Measurements from ENCODE around the gene MTX1. TPM values are rescaled to one million over a fixed set of nuclear protein-coding genes. Genes with fewer than 3 reads are reported as not detected.

Gene MTX1
- total RNA-seq, 2 experiments from 2014 or later: 43.9 to 70.2 TPM

- DNase-seq (ENCODE audit: low spot score): no peak
- Histone ChIP-seq H3K9me3 (ENCODE audit: low read length) (no peaks in the 10 kb centered on the region), H3K36me3 (ENCODE audit: insufficient read depth, low read length) (no peaks in the 10 kb centered on the region), H2AFZ (ENCODE audit: low read length) (no peak overlapping the region), H3K9me2 (ENCODE audit: insufficient read depth, low read length) (no peaks in the 10 kb centered on the region), H3K4me3 (ENCODE audit: low read depth, low read length, poor library complexity, severe bottlenecking) (no peak overlapping the region), H3K4me2 (ENCODE audit: low read length) (no peak overlapping the region), H3K4me1 (ENCODE audit: insufficient read depth, low read length, poor library complexity, severe bottlenecking) (peaks cover 20% of the 10 kb centered on the region), H4K20me1 (ENCODE audit: insufficient read depth, low read length) (no peaks in the 10 kb centered on the region), H3K27ac (ENCODE audit: low read depth, low read length, poor library complexity, severe bottlenecking) (no peak overlapping the region), H3K79me2 (ENCODE audit: insufficient read depth, low read depth, low read length) (no peaks in the 10 kb centered on the region)
- BruUV-seq (replicated peaks): no TSS peak
- POLR2A ChIA-PET: no interaction called here
- intact Hi-C loops (cut with micrococcal nuclease; ENCODE audit: unreplicated experiment): no loop called here
- TF ChIP-seq EZH2phosphoT487 (IDR thresholded peaks at IDR 0.05; ENCODE audit: borderline replicate concordance, low read depth, low read length) (no peak), CTCF (conservative IDR thresholded peaks at IDR 0.05; ENCODE audit: low read length) (no peak)
- CTCF ChIA-PET (ENCODE audit: unreplicated experiment): interaction anchor here (0.6 kb wide), 1 partner anchor 396 kb away, joined by 3 read pairs; no protein-coding TSS in a partner anchor
Observed at GRCh38 chr1:155182052-155182550, 26.4 kb upstream of the MTX1 start.

GRCh38 chr1:155183775-155184221 is 24.7 kb upstream of the MTX1 start:
- H3K4me2 ChIP-seq (ENCODE audit: low read length): no peak overlapping the region
- H3K9me3 ChIP-seq (ENCODE audit: low read length): no peaks in the 10 kb centered on the region
- ChIA-PET CTCF (ENCODE audit: unreplicated experiment) (no interaction called here), POLR2A (no interaction called here)
- H3K4me3 ChIP-seq (ENCODE audit: low read depth, low read length, poor library complexity, severe bottlenecking): no peak overlapping the region
- H2AFZ ChIP-seq (ENCODE audit: low read length): no peak overlapping the region
- intact Hi-C loops (cut with micrococcal nuclease; ENCODE audit: unreplicated experiment): no loop called here
- no peaks in the 10 kb centered on the region for H4K20me1 ChIP-seq (ENCODE audit: insufficient read depth, low read length)
- BruUV-seq (replicated peaks): no TSS peak
- no peak for DNase-seq (ENCODE audit: low spot score)
- no peaks in the 10 kb centered on the region for H3K36me3 ChIP-seq (ENCODE audit: insufficient read depth, low read length)
- no peaks in the 10 kb centered on the region for H3K79me2 ChIP-seq (ENCODE audit: insufficient read depth, low read depth, low read length)
- H3K4me1 ChIP-seq (ENCODE audit: insufficient read depth, low read length, poor library complexity, severe bottlenecking): peaks cover 20% of the 10 kb centered on the region
- no peak overlapping the region for H3K27ac ChIP-seq (ENCODE audit: low read depth, low read length, poor library complexity, severe bottlenecking)
- no peak for TF ChIP-seq CTCF (conservative IDR thresholded peaks at IDR 0.05; ENCODE audit: low read length)
- no peaks in the 10 kb centered on the region for H3K9me2 ChIP-seq (ENCODE audit: insufficient read depth, low read length)

- intact Hi-C loops (cut with micrococcal nuclease; ENCODE audit: unreplicated experiment): no loop called here
- Histone ChIP-seq H3K4me2 (ENCODE audit: low read length) (peak overlapping the region; percentile 65), H2AFZ (ENCODE audit: low read length) (no peak overlapping the region), H4K20me1 (ENCODE audit: insufficient read depth, low read length) (no peaks in the 10 kb centered on the region), H3K4me1 (ENCODE audit: insufficient read depth, low read length, poor library complexity, severe bottlenecking) (peaks cover 20% of the 10 kb centered on the region), H3K4me3 (ENCODE audit: low read depth, low read length, poor library complexity, severe bottlenecking) (no peak overlapping the region), H3K9me2 (ENCODE audit: insufficient read depth, low read length) (no peaks in the 10 kb centered on the region), H3K9me3 (ENCODE audit: low read length) (no peaks in the 10 kb centered on the region), H3K79me2 (ENCODE audit: insufficient read depth, low read depth, low read length) (no peaks in the 10 kb centered on the region), H3K27ac (ENCODE audit: low read depth, low read length, poor library complexity, severe bottlenecking) (no peak overlapping the region), H3K36me3 (ENCODE audit: insufficient read depth, low read length) (no peaks in the 10 kb centered on the region)
- no peak for DNase-seq (ENCODE audit: low spot score)
- ChIA-PET CTCF (ENCODE audit: unreplicated experiment) (no interaction called here), POLR2A (interaction anchor here (0.6 to 1.8 kb wide), 4 partner anchors 9 to 122 kb away, joined by 3 to 8 read pairs (median 3); partner anchors contain the start of gene KRTCAP2)
- TF ChIP-seq EZH2phosphoT487 (IDR thresholded peaks at IDR 0.05; ENCODE audit: borderline replicate concordance, low read depth, low read length) (no peak), CTCF (conservative IDR thresholded peaks at IDR 0.05; ENCODE audit: low read length) (no peak)
- no TSS peak for BruUV-seq (replicated peaks)
Observed at GRCh38 chr1:155184351-155184811, 24.1 kb upstream of the MTX1 start.

Measured in OCI-LY7 (cell line).